ENCODE results near the gene TMEM234.

DNA sequence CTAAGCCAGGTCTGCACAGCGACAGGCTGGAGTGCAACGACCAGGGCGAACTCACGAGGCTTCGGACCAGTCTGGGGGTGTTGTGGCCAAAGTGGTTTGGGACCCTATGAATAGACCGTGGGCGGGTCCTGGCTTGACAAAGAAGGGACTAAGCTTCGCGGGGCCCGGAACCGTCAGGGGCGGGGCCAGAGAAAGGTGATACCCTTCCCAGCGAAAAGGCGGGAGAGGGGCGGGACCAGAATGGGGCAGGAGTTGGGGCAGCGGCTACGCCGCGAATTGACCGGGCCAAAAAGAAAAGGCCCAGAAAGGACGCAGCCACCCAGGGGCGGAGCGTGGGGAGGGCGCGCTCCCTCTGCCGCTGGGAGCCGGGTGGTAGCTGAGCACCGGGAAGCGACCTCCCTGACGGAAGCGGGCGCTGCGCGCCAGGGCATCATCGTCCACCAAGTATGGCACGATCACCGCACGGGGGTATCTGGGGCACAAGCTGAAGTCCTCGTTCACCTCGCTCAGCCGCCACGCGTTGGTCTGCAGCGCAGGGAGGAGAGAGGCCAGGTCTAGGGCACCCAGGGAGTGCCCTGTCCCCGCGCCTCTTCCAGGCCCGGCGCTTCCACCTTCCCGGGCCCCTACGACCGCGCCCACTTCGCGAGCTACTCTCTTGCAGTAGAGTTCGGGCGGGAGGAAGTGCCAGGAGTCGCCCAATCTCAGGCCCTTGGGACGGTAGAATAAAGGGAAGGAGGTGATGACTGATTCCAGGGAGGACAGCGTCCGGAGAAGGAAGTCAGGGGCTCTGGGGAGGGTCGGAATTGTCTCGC lies 18.2 kb upstream of the TMEM234 start:
- TF ChIP-seq, protein P1, sequence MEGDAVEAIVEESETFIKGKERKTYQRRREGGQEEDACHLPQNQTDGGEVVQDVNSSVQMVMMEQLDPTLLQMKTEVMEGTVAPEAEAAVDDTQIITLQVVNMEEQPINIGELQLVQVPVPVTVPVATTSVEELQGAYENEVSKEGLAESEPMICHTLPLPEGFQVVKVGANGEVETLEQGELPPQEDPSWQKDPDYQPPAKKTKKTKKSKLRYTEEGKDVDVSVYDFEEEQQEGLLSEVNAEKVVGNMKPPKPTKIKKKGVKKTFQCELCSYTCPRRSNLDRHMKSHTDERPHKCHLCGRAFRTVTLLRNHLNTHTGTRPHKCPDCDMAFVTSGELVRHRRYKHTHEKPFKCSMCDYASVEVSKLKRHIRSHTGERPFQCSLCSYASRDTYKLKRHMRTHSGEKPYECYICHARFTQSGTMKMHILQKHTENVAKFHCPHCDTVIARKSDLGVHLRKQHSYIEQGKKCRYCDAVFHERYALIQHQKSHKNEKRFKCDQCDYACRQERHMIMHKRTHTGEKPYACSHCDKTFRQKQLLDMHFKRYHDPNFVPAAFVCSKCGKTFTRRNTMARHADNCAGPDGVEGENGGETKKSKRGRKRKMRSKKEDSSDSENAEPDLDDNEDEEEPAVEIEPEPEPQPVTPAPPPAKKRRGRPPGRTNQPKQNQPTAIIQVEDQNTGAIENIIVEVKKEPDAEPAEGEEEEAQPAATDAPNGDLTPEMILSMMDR (IDR thresholded peaks at IDR 0.05): peak in 2 of 4 experiments; percentile 9 to 24
- peak in 1 of 2 donors; percentile 15 for TF ChIP-seq POLR2A (IDR thresholded peaks at IDR 0.05)
